ENCODE measurements around the gene CTSH.
"Not testable (repeated sequence)": the region's sequence is repeated elsewhere in the genome, so short reads cannot be mapped to it uniquely, and the experiment has no call there.

The CTSH gene

DNA sequence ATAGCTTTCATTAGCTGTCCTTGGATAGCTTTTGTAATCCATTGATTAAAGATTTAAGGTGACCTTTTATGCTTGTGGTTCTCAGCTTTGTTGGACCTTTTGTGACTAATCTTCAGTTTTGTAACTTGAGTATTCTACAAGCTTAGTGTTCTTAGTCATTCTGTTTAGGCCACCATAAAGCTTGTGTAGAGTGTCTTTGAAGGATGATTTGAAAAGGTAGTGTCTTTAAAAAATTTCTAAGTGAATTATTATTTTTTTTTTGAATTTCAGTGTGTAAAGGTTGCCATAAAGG lies 64.7 kb downstream of the CTSH start:
- peak; percentile 35 for DNase-seq

DNA sequence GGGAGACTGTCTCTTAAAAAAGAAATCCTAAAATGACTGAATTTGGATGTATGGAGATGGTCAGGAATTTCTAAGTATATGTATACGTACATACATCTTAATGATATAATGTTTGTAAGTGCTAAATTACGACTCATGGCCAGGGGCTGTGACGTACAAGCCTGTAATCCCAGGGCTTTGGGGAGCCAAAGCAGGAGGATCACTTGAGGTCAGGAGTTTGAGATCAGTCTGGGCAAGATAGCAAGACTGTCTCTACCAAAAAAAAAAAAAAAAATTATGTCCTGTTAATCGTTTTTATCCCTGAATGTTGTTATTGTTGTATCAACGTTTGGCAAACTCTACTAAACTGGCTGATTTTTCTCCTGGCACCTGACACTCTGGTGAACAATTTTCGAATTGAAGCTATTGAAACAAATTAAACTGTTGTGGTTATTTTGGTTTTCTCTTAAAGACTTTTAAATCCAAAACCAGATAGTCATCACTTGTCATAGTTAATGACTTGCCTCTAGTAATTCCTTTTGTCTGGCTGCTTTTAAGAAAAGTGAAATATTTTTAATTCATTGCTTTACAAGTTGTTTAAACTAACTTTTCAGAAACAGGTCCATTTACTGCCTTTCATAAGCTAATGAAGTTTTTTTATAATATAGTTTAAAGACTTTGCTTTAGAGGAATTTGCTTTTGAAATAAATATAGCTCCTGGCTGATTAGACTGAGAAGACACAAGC lies 65.2 kb downstream of the CTSH start:
- peak; percentile 44 for DNase-seq

DNA sequence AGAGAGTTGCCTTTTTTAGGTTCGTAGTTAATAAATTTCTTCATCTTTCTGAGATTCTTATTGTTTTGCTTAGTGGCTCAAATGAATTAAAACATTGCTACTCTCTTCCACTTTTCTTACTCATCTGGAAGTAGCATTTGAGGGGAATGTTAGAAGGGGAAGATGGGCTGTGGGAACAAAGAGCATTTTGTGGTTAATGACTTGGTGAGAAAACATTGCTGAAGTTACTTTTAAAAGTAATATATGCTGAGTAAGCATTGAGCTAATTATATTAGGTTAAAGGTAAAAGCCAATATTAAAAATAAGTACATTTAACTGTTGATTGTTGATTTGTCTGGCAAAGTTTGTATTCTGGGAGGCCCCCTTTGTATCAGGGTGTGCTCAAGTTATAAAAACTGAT lies 66.5 kb downstream of the CTSH start:
- DNase-seq: peak; percentile 66

DNA sequence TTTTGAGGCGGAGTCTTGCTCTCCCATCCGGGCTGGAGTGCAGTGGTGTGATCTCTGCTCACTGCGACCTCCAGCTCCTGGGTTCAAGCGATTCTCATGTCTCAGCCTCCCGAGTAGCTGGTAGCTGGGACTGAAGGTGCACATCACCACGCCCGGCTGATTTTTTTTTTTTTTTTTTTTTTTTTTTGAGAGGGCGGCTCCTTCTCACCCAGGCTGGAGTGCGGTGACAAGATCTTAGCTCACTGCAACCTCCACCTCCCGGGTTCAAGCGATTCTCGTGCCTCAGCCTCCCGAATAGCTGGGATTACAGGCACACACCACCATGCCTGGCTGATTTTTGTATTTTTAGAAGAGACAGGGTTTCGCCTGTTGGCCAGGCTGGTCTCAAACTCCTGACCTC lies 67.9 kb downstream of the CTSH start:
- DNase-seq: not testable (repeated sequence)

DNA sequence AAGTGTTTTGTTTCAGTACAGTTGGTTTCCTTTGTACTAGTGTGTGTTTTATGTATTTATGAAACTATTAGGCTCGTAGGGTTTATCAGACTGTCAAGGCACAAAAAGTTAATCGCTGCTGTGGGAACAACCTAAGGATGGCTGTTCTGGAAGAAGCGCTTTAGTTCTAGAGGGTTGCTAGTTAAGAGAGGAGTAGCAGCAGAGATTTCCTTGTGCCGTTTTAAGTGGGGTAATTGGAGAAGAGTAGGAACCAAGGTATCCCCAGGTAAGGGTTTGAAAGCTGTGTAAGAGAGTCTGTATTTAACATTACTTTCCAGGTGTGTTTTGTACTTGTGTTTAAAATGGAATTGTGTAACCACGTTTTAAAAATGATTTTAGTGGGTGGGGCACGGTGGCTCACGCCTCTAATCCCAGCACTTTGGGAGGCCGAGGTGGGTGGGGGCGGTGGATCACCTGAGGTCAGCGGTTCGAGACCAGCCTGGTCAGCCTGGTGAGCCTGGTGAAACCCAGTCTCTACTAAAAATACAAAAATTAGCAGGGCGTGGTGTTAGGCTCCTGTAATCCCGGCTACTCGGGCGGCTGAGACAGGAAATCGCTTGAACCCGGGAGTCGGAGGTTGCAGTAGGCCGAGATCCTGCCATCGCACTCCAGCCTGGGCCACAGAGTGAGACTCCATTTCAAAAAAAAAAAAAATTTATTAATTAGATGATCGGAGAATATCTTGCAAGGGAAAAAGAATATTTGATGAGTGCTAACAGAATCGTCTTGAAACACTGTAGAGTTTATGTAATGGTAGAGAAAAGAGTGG lies 69.5 kb downstream of the CTSH start:
- no peak for DNase-seq

DNA sequence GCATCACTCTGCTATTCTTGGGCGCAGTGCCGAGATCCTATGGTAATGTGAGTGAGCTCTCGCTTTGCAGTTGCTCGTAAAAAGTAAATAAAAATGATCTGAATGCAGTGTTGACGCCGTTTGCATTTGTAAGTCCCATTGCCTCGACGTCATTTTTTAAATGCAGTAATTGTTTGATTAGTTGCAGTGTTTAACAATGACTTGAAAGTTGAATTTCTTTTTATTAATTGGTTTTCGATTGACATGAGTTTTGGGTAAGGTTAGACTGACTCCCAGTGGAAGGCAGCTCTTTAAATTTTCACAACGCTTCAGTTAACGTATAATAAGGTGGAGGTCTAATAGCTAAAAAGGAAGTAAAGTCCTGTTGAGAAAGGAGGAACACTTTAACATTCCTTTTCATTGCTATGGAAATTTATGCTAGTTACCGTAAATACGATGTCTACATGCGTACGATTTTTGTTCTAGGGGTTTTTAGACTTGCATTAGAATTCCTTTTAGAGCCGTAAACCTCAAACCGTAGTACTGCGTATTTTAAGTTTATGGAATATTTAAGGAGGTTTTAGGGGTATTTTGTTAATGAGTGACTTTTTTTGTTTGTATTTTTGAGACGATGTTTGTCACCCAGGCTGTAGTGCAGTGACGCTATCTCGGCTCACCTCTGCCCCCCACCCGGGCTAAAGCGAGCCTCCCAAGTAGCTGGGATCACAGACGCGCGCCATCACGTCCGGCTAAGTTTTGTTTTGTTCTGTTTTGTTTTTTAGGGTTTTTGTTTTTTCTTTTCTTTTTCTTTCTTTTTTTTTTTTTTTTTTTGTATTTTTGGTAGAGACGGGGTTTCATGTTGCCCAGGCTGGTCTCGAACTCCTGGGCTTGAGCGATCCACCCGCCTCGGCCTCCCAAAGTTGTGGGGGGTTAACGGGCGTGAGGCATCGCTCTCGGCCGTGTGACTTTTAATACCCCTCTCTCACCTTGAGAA lies 70.8 kb downstream of the CTSH start:
- DNase-seq: peak; percentile 8

DNA sequence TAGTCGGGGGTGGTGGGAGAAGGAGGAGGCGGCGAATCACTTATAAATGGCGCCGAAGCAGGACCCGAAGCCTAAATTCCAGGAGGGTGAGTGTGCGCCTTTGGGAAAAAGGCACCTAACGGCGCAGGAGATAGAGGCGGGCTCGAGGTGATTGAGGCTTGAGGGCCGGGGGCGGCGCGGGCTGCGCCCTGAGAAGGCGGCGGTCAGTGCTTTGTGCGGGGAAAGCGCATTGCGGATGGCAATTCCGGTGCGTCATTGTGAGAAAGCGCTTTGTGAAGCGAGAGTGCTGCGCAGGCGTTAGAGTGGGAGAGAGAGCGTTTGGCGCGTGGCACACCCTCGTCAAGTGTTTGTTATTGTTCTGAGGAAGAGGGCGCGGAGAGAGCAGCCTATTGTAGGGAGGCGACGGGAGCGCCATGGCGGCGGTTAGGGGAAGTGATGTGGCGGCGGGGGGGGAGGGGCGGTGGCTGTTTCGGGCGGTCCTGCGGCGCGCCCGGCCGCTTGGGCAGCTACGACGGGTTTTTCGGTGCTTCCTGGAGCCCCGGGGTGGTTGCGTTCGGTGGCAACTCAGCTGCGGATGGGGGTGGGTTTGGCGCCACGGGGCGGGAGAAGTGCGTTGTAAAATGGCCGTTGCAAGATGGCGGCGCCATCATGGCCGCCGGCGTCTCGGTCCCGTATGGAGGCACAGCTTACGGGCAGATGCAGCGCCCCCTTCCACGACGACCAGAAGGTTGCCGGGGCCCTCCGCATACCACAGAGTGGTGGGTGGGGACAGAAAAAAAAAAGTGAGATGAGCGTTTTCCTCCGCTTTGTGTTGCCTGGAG lies 71.7 kb downstream of the CTSH start:
- peak; percentile 94 for DNase-seq

DNA sequence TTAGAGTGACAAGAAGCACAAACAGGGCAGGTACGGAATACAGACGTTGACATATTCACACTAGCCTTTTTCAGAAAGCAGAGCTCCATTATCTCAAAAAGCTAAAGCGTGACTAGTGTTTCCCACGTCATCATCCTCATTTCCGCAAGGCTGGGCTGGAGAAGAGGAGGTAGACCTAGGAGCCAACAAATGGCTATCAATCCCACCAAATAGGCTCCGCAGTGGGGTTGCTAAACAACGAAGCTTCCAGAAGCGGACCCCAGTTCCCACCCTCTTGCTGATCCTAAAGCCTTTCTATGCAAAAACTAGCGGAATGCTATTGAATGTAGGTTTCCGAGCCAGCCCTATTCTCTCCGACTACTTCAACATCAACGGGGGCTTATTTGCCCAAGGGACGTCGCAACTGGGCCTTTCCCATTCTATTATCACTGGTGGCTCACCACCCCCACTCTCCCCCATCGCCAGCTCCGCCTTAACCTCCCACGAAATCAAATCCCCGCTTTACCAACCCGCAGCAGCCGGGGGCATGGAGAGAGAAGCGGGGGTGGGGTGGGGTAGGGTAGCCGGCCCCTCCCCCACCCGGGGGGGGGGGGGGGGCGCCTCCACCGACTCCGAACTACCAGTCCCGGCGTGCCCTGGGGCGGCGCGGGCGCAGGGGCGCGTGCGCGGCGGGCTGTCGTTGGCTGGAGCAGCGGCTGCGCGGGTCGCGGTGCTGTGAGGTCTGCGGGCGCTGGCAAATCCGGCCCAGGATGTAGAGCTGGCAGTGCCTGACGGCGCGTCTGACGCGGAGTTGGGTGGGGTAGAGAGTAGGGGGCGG lies 72.5 kb downstream of the CTSH start, which contains the start of gene MORF4L1:
TSS of gene MORF4L1 (plus strand) at position 736 of the 817 bp plus-strand sequence. CDS start 128 bp downstream, outside the sequence.
- DNase-seq: peak; percentile 98

DNA sequence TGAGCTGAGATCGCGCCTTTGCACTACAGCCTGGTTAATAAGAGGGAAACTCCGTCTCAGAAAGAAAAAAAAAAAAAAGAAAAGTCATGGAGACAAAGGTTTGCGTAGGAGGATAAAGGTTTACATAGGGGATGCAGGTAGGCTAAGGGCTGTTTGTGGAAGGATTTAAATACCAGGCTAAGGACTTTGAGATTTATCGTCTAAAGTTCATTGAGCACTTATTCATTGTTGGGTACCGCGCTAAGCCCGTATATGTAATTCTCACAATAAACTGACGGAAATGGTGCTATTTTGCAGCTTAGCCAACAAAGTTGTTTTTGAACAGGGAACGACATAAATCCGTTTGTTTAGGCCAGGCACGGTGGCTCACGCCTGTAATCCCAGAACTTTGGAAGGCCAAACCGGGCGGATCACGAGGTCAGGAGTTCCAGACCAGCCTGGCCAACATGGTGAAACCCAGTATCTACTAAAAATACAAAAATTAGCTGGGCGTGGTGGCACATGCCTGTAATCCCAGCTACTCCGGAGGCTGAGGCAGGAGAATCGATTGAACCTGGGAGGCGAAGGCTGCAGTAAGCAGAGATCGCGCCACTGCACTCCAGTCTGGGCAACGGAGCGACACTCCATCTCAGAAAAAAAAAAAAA lies 73.2 kb downstream of the CTSH start:
- DNase-seq: not testable (repeated sequence)

All from fibroblast of skin of abdomen (primary cell).